Prostate gland (tissue), 2 donors: ENCODE measurements around the gene TMEM196. TPM values are rescaled to one million over a fixed set of nuclear protein-coding genes. Genes with fewer than 3 reads are reported as not detected.
"Not testable (repeated sequence)": the region's sequence is repeated elsewhere in the genome, so short reads cannot be mapped to it uniquely, and the experiment has no call there.

ENCODE experiments used
- DNase-seq: peaks from one replicate; pipeline ENCODE4 v3.0.0-alpha.2; 2019; ENCODE audit warnings: low spot score
- H3K27ac ChIP-seq, 2 donors: fragments of 200-600 bp; sonication (generic); 2 replicates each; pipeline ENCODE4 v1.5.1; 2017 to 2019
- H3K27me3 ChIP-seq: fragments of 200-600 bp; sonication (generic); replicated peaks from 2 replicates; pipeline ENCODE4 v1.5.1; 2019; ENCODE audit not compliant: insufficient read depth
- H3K36me3 ChIP-seq, 2 donors: fragments of 200-600 bp; sonication (generic); 1 replicate in 1 of 2; 2 replicates in 1 of 2; pipeline versions ENCODE4 v1.5.1 to v1.8.1; 2017 to 2019
- H3K4me1 ChIP-seq: fragments of 200-600 bp; sonication (generic); replicated peaks from 2 replicates; pipeline ENCODE4 v1.5.1; 2019
- H3K4me3 ChIP-seq, 2 donors: fragments of 200-600 bp; sonication (generic); 2 replicates each; pipeline ENCODE4 v1.5.1; 2017 to 2019
- H3K9me3 ChIP-seq: fragments of 200-600 bp; sonication (generic); 2 replicates; pipeline ENCODE4 v1.5.1; 2017
- POLR2A ChIP-seq: fragments of 450-650 bp; IDR thresholded peaks from one replicate; pipeline ENCODE4 v1.6.1; 2016; ENCODE audit warnings: antibody characterized with exemption, mild to moderate bottlenecking
- POLR2AphosphoS5 ChIP-seq: sonication (generic); formaldehyde crosslinking; IDR thresholded peaks from one replicate; pipeline ENCODE4 v1.6.1; 2017; ENCODE audit warnings: antibody characterized with exemption
- WGBS: methylation state at CpG from one replicate; pipeline ENCODE4 v1.1.5; 2018; 5-methylcytosine and 5-hydroxymethylcytosine counted together
- intact Hi-C: fragments of 100-400 bp; cut with DNase I; formaldehyde crosslinking; loops from one replicate; pipeline ENCODE4 v1.14.2; 2022
- total RNA-seq, 2 donors: library from RNA; depleted of rRNA; stranded (reverse); fragments of >200 nt; gene quantifications; one replicate each; pipeline ENCODE4 v1.1.0, GENCODE V29; 2016
- TF ChIP-seq, protein P1 (sequence below), 4 experiments: fragments of 200-600 bp in 2 of 4; fragments of 450-650 bp in 2 of 4; sonication (generic) in 2 of 4; IDR thresholded peaks; 1 replicate in 3 of 4; 2 replicates in 1 of 4; pipeline ENCODE4 v1.5.1; 2016 to 2019; ENCODE audit warnings: antibody characterized with exemption in 4 of 4, mild to moderate bottlenecking in 2 of 4, moderate library complexity in 2 of 4

TMEM196 gene
- total RNA-seq, 2 donors from 2014 or later: not detected

DNA sequence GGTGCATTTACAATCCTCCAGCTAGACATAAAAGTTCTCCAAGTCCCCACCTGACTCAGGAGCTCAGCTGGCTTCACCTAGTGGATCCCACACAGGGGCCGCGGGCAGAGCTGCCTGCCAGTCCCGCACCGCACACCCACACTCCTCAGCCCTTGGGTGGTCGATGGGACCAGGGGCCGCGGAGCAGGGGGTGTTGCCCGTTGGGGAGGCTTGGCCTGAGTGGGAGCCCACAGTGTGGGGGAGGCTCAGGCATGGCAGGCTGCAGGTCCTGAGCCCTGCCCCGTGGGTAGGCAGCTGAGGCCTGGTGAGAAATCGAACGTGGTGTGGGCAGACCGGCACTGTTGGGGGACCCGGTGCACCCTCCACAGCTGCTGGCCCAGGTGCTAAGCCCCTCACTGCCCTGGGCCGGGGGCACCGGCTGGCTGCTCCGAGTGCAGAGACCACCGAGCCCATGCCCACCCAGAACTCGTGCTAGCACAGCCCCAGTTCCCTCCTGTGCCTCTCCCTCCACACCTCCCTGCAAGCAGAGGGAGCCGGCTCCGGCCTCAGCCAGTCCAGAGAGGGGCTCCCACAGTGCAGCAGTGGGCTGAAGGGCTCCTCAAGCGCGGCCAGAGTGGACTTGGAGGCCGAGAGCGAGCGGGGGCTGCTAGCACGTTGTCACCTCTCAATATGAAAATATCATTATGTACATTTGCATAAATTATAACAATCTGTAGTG is 81.1 kb downstream of the TMEM196 start:
- Histone ChIP-seq H3K36me3 (no peaks in the 10 kb centered on the region), H3K27ac (no peak overlapping the region), H3K4me3 (no peak overlapping the region), H3K9me3 (no peaks in the 10 kb centered on the region), H3K27me3 (no peaks in the 10 kb centered on the region), H3K4me1 (no peaks in the 10 kb centered on the region)
- 97% methylated on average over 26 of the region's 26 CpGs for WGBS
- intact Hi-C loops: no loop called here
- DNase-seq: no peak
- no peak for TF ChIP-seq POLR2AphosphoS5
- TF ChIP-seq, protein P1, sequence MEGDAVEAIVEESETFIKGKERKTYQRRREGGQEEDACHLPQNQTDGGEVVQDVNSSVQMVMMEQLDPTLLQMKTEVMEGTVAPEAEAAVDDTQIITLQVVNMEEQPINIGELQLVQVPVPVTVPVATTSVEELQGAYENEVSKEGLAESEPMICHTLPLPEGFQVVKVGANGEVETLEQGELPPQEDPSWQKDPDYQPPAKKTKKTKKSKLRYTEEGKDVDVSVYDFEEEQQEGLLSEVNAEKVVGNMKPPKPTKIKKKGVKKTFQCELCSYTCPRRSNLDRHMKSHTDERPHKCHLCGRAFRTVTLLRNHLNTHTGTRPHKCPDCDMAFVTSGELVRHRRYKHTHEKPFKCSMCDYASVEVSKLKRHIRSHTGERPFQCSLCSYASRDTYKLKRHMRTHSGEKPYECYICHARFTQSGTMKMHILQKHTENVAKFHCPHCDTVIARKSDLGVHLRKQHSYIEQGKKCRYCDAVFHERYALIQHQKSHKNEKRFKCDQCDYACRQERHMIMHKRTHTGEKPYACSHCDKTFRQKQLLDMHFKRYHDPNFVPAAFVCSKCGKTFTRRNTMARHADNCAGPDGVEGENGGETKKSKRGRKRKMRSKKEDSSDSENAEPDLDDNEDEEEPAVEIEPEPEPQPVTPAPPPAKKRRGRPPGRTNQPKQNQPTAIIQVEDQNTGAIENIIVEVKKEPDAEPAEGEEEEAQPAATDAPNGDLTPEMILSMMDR (IDR thresholded peaks at IDR 0.05): no peak
- no peak for TF ChIP-seq POLR2A

DNA sequence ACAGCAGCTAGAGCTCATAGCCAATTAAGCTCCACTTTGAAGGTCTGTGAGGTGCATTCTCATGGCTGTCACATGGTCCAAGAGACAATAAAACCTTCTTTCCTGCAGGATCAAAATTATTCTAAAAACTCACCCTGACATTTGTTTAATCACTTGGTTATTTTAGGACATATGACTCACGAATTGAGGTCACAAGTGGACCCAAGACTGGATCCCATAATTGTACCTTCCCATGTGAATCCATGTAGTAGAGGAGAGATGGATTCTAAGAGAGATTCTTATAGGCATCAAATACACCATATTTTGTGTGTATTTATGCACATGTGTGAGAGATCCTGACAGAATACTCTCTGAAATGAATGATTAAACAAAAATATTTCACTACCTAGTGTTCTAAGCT is 82.7 kb downstream of the TMEM196 start:
- H3K36me3 ChIP-seq: no peaks in the 10 kb centered on the region
- no peak overlapping the region for H3K27ac ChIP-seq
- H3K9me3 ChIP-seq: no peaks in the 10 kb centered on the region
- DNase-seq: no peak
- no peak overlapping the region for H3K4me3 ChIP-seq
- intact Hi-C loops: no loop called here
- no peak for TF ChIP-seq POLR2AphosphoS5
- no peaks in the 10 kb centered on the region for H3K4me1 ChIP-seq
- WGBS: 68% methylated on average over 1 of the region's 1 CpG
- H3K27me3 ChIP-seq: no peaks in the 10 kb centered on the region

DNA sequence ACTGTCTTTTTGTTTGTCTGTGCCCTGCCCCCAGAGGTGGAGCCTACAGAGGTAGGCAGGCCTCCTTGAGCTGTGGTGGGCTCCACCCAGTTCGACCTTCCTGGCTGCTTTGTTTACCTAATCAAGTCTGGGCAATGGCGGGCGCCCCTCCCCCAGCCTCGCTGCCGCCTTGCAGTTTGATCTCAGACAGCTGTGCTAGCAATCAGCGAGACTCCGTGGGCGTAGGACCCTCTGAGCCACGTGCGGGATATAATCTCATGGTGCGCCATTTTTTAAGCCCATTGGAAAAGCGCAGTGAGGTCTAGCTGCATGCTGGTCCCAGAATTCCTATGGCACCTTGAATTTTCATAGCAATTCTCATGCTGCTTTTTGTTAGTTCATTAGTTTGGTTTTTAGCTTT is 84.3 kb downstream of the TMEM196 start:
- DNase-seq, H3K36me3 ChIP-seq, intact Hi-C loops, H3K4me3 ChIP-seq, H3K9me3 ChIP-seq, H3K27me3 ChIP-seq, H3K27ac ChIP-seq, H3K4me1 ChIP-seq: not testable (repeated sequence)
- 66% methylated on average over 12 of the region's 12 CpGs for WGBS

DNA sequence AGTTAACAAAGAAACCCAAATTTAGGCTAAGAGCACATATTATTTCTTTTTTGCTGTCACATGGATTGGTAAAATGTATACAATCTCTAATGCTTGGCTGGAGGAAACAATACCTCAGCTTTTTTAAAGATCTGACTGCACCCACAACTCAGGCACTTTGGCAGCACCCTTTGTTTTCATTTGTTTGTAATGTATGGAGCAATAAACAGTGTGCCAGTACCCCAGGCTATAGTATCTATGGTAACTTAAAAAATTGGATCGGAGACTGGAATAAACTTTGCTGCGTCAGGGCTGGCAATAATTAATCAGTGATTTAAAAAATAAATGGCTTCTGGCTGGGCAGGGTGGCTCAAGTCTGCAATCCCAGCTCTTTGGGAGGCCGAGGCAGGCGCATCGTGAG is 91.8 kb downstream of the TMEM196 start:
- intact Hi-C loops: no loop called here
- Histone ChIP-seq H3K9me3 (no peaks in the 10 kb centered on the region), H3K27me3 (no peaks in the 10 kb centered on the region), H3K4me3 (no peak overlapping the region), H3K4me1 (no peaks in the 10 kb centered on the region), H3K27ac (no peak overlapping the region), H3K36me3 (no peaks in the 10 kb centered on the region)
- WGBS: 58% methylated on average over 5 of the region's 5 CpGs
- DNase-seq: no peak
- TF ChIP-seq, protein P1 (IDR thresholded peaks at IDR 0.05): no peak
- TF ChIP-seq POLR2AphosphoS5: no peak
- TF ChIP-seq POLR2A: no peak

DNA sequence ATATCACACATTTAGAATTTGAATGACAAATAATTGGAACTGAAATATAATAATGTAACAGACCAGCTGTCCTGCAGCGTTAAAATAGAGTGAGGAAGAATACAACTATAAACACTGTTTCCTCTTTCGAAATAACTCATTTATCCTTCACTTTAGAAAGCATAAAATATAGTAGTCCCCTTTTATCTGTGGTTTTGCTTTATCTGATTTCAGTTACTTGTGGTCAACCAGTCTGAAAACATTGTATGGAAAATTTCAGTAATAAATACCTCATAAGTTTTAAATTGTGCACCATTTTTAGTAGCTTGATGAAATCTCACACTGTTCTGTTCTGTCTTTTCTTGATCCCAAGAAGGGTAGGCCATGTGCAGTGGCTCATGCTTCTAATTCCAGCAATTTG is 96.2 kb downstream of the TMEM196 start:
- TF ChIP-seq POLR2A (no peak), POLR2AphosphoS5 (no peak)
- TF ChIP-seq, protein P1 (IDR thresholded peaks at IDR 0.05): no peak
- intact Hi-C loops: no loop called here
- H3K9me3 ChIP-seq: no peaks in the 10 kb centered on the region
- no peak overlapping the region for H3K4me3 ChIP-seq
- H3K4me1 ChIP-seq: no peaks in the 10 kb centered on the region
- H3K36me3 ChIP-seq: no peaks in the 10 kb centered on the region
- no peaks in the 10 kb centered on the region for H3K27me3 ChIP-seq
- no peak overlapping the region for H3K27ac ChIP-seq
- 27% methylated on average over 2 of the region's 2 CpGs for WGBS
- no peak for DNase-seq

DNA sequence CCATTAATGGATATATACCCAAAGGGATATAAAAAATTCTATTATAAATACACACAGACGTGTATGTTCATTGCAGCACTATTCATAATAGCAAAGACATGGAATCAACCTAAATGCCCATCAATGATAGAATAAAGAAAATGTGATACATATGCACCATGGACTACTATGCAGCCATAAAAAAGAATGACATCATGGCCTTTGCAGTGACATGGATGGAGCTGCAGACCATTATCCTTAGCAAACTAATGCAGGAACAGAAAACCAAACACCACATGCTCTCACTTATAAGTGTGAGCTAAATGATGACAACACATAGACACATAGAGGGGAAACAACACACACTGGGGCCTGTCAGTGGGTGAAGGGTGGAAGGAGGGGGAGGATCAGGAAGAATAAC is 97.6 kb downstream of the TMEM196 start:
- Histone ChIP-seq H3K27me3 (no peaks in the 10 kb centered on the region), H3K4me3 (no peak overlapping the region), H3K9me3 (no peaks in the 10 kb centered on the region), H3K27ac (no peak overlapping the region), H3K36me3 (no peaks in the 10 kb centered on the region), H3K4me1 (no peaks in the 10 kb centered on the region)
- intact Hi-C loops: no loop called here
- DNase-seq: no peak
- TF ChIP-seq POLR2AphosphoS5 (no peak), POLR2A (no peak)
- TF ChIP-seq, protein P1 (IDR thresholded peaks at IDR 0.05): no peak
- WGBS: 92% methylated on average over 1 of the region's 1 CpG
